Mammary epithelial cell (primary cell): ENCODE data around the gene TRIM10.

Experiments
- CTCF ChIP-seq, 2 donors: IDR thresholded peaks in 1 of 2; conservative IDR thresholded peaks in 1 of 2; 2 replicates each; pipeline ENCODE4 v1.5.1; 2011 to 2012; ENCODE audit warnings: inconsistent platforms in 2 of 2, low read length in 2 of 2, mild to moderate bottlenecking in 2 of 2, control low read depth in 1 of 2, low read depth in 1 of 2; ENCODE audit not compliant: insufficient read depth in 1 of 2; ENCODE audit errors: extremely low read depth in 1 of 2
- EZH2 ChIP-seq: IDR thresholded peaks from 2 replicates; pipeline ENCODE4 v1.6.1; 2012; ENCODE audit warnings: low read length, inconsistent platforms, borderline replicate concordance

- TF ChIP-seq EZH2 (no peak), CTCF (conservative IDR thresholded peaks at IDR 0.05 in 1 of 2, IDR thresholded peaks at IDR 0.05 in 1 of 2; ENCODE audit: extremely low read depth in 1 of 2, insufficient read depth in 1 of 2, low read depth in 1 of 2, low read length in 2 of 2) (no peak)
Observed at GRCh38 chr6:30172681-30173080, 11.7 kb upstream of the TRIM10 start.
